HPDE6-E6E7 (cell line): ENCODE measurements around the gene IDH2.
"Not testable (repeated sequence)": the region's sequence is repeated elsewhere in the genome, so short reads cannot be mapped to it uniquely, and the experiment has no call there.

ENCODE experiments used
- DNase-seq: peaks from one replicate; pipeline ENCODE4 v3.0.0; 2011; ENCODE audit warnings: missing footprints; ENCODE audit errors: extremely low spot score

The IDH2 gene

GRCh38 chr15:90101969-90102890, at the start of gene IDH2:
IDH2 (minus strand) TSS chr15:90102468; CDS start chr15:90102390, 78 bp downstream.
- peak; percentile 78 for DNase-seq

DNA sequence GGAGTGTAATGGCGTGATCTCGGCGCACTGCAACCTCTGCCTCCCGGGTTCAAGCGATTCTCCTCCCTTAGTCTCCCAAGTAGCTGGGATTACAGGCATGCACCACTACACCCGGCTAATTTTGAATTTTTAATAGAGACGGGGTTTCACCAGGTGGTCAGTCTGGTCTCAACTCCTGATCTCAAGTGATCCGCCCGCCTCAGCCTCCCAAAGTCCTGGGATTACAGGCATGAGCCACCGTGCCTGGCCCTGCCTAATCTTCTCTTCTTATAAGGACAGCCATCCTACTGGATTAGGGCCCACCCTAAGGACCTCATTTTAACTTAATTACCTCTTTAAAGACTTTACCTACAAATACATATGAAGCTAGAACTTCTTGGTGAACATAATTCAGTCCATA, 48.3 kb upstream of the IDH2 start:
- DNase-seq = not testable (repeated sequence)

- DNase-seq = no peak
Observed at GRCh38 chr15:90149609-90150340, 47.5 kb upstream of the IDH2 start.

DNA sequence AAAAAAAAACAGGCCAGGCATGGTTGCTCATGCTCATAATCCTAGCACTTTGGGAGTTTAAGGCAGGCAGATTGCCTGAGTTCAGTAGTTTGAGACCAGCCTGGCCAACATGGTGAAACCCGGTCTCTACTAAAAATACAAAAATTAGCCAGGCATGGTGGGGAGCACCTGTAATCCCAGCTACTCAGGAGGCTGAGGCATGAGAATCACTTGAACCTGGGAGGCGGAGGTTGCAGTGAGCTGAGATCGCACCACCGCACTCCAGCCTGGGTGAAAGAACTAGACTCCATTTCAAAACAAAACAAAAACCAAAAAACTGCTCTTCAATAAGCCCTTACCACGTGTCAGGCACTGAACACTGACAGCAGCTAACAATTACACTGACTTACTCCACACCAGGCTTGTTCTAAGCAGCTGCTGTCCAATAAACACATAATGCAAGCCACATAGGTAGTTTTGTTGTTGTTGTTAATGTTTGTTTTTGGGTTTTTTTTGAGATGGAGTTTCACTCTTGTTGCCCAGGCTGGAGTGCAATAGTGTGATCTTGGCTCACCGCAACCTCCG, 44.0 kb upstream of the IDH2 start:
- DNase-seq = not testable (repeated sequence)

- DNase-seq = no peak
Observed at GRCh38 chr15:90145761-90146160, 43.5 kb upstream of the IDH2 start.

DNA sequence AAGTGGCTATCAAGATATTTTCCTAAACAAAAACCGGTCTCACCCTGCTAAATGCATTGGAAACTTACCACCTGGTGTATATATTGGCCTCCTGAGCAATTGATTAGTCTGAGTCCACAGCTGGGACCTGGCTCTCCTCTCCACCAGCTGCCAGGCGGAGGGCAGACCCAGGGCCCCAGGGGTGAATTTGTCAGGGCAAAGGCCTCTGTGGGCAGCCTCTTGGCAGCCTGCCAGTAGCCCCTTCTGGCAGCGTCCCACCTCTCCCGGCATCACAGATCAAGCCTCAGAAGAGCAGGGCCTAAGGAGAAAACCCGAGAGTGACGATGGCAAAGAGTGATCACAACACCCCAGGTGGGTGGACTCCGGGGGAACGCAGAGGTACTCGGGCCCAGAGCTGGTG, 43.0 kb upstream of the IDH2 start:
- DNase-seq = no peak

- DNase-seq = peak; percentile 64
Observed at GRCh38 chr15:90143166-90143655, 40.9 kb upstream of the IDH2 start.

GRCh38 chr15:90142216-90143165, 40.2 kb upstream of the IDH2 start:
- DNase-seq = no peak

GRCh38 chr15:90141646-90142045, 39.4 kb upstream of the IDH2 start:
- no peak for DNase-seq

GRCh38 chr15:90139549-90139948, 37.3 kb upstream of the IDH2 start:
- not testable (repeated sequence) for DNase-seq

DNA sequence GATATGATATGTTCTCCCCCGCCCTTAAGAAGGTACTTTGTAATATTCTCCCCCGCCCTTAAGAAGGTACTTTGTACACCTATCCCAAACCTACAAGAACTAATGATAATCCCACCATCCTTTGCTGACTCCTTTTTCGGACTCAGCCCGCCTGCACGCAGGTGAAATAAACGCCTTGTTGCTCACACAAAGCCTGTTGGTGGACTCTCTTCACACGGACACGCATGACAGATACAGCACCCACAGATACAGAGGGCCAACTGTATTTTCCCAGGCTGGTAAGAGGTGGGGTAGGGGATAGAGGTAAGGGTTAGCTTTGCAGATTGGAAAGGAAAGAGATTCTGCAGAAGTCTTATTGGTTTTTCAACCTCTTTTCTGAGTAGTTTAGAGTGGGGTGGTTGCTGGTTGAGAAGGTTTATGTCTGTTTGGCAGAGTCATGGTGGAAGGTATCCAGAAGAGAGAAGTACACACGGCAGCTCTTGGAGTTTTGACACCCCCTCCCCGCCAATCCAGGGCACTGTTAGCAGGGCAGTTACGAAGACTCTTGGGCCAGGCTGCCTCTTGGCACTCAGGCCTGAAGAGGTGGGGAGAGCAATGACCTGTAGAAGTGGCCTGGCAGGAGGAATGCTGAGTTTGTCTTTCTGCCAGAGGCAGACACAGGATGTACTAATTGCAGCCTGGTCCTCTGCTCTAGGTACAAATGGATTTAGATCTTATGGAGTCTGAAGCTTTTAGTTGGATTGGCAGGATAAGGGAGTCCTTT, 36.0 kb upstream of the IDH2 start:
- DNase-seq = no peak

DNA sequence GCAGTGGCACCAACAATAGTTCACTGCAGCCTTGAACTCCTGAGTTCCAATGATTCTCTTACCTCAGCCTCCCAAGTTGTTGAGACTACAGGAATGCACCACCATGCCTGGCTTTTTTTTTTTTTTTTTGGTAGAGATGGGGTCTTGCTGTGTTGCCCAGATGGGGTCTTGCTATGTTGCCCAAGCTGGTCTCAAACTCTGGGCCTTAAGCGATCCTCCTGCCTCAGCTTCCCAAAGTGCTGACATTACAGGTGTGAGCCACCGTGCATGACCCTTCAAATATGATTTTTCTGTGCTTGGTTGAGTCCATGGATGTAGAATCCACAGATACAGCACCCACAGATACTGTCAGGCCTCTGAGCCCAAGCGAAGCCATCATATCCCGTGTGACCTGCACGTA, 30.2 kb upstream of the IDH2 start:
- DNase-seq = no peak

- no peak for DNase-seq
Observed at GRCh38 chr15:90131848-90132247, 29.6 kb upstream of the IDH2 start.

- DNase-seq = no peak
Observed at GRCh38 chr15:90130291-90130690, 28.0 kb upstream of the IDH2 start.

DNA sequence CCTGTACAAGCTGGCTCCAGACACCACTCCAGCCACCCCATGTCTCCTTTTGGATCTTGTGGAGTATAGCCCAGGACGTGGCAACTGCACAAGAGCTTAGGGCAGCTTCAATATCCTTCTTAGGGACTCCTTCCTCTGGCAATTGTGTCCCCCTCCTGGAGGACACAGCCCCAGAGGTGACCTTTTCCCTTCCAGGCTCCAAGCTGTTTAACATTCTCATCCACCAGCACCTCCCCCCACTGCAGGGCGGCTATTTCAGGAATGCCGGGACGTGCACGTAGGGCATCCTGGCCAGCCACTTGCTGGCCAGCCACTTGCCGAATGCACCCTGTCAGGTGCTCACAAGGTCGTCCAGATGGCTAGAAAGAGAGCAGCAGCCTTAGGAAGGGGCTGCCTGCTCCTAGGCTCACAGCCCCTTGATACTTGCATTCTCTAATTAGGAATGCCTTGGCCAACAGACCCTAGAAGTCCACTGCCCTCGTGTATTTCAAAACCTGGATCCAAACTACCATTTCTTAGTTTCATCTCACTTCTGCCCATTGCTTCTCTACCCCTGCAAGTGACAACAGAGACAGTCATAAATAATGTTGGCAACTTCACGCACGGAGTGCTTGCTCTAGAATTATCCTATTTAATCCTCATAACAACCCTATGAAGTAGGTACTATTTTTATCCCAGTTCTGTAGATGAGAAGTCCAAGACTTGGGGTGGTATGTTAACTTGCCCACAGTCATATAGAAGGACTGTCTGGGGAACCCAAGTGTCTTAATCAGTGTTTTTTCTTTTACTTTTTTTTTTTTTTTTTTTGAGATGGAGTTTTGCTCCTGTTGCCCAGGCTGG, 24.5 kb upstream of the IDH2 start:
- no peak for DNase-seq

DNA sequence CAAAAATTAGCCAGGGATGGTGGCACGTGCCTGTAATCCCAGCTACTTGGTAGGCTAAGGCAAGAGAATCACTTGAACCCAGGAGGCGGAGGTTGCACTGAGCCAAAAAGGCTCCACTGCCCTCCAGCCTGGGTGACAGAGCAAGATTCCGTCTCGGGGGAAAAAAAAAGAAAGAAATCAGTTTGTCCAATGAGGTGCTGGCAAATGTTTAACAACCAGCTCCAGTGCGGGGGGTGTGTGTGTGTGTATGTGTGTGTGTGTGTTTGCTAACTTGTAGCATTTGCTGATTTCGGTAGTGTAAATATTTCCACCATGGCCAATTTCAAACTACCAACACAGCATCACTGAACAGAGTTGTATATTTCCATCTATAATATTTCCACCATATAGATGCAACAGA, 23.8 kb upstream of the IDH2 start:
- DNase-seq = no peak

DNA sequence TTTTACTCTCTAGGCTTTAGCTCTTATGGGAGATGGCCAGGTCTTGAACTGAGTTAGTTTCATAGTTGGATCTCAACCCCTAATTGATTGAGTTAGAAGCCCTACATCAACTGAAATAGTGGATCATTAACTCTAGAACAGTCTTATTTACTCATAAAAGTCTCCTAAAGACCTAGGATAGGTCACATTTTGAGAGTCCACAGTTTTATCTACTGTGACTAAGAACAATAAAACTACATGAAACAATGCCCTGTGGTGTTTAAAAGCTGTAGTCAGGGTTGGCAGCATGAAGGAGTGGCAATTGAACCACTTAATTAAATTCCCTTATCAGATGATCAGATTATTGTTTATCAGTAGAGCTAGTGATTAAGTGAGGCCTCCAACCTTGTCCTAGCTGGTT, 22.2 kb upstream of the IDH2 start:
- DNase-seq = no peak

GRCh38 chr15:90121086-90121485, 18.8 kb upstream of the IDH2 start:
- DNase-seq = no peak

- no peak for DNase-seq
Observed at GRCh38 chr15:90119367-90119766, 17.1 kb upstream of the IDH2 start.

DNA sequence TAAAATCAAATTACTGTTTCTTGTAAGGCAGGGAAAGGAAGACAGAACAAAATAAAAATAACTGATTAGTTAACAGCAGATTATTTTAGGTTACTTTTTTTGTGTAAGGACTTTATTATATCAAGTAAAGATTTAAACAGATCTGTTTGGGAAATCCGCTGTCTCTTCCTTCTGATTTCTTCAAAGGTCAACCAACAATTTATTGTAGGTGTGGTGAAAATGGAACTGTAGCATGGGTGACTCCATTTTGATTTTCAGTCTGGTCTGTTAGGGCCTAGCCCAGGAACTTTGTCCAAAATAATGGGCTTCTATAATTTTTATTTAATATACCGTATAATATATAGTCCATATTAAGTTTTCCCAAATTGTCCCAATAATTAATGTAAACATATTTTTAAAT, 13.5 kb upstream of the IDH2 start:
- no peak for DNase-seq
